Measurements from ENCODE around the gene C5orf47.
A peak's percentile ranks its signal among the peaks of the same experiment; 100 is the strongest.

- TF ChIP-seq CTCF (conservative IDR thresholded peaks at IDR 0.05 in 1 of 2, IDR thresholded peaks at IDR 0.05 in 1 of 2; ENCODE audit: extremely low read depth in 1 of 2, insufficient read depth in 1 of 2, low read depth in 1 of 2, low read length in 2 of 2) (peak; percentile 80 to 84), EZH2 (IDR thresholded peaks at IDR 0.05; ENCODE audit: borderline replicate concordance, low read length) (no peak)
Observed at GRCh38 chr5:173972925-173973615, 15.9 kb upstream of the C5orf47 start.

Data from mammary epithelial cell (primary cell).